CD4-positive, CD25-positive, alpha-beta regulatory T cell (primary cell): ENCODE measurements around the gene GOT1. TPM values are rescaled to one million over a fixed set of nuclear protein-coding genes. Genes with fewer than 3 reads are reported as not detected.

Experiments
- ATAC-seq, 2 donors: fragments of 150-1000 bp; cut with Tn5 transposase; one replicate each; pipeline ENCODE4 v1.10.0; 2021; ENCODE audit warnings: low read depth in 2 of 2, moderate number of reproducible peaks in 2 of 2, moderate library complexity in 1 of 2
- DNase-seq, 3 donors: peaks; one replicate each; pipeline versions ENCODE4 v3.0.0 to v3.0.0-alpha.2; 2012 to 2022; ENCODE audit warnings: mixed read lengths in 1 of 3
- H3K27ac ChIP-seq: one replicate; pipeline ENCODE4 v1.7.0; 2013; ENCODE audit warnings: mild to moderate bottlenecking, low read length; ENCODE audit not compliant: insufficient read depth, poor library complexity, severe bottlenecking
- H3K27me3 ChIP-seq: one replicate; pipeline ENCODE4 v1.7.0; 2013; ENCODE audit warnings: low read length; ENCODE audit not compliant: control insufficient read depth, insufficient read depth
- H3K36me3 ChIP-seq: one replicate; pipeline ENCODE4 v1.7.0; 2013; ENCODE audit warnings: mild to moderate bottlenecking, low read length, moderate library complexity; ENCODE audit not compliant: control insufficient read depth, insufficient read depth
- H3K4me1 ChIP-seq: 2 replicates; pipeline ENCODE4 v1.7.0; 2013; ENCODE audit warnings: mild to moderate bottlenecking, low read length; ENCODE audit not compliant: insufficient read depth, control insufficient read depth, poor library complexity, severe bottlenecking
- H3K4me3 ChIP-seq: one replicate; pipeline ENCODE4 v1.7.0; 2013; ENCODE audit warnings: low read depth, mild to moderate bottlenecking, low read length, moderate library complexity
- H3K9me3 ChIP-seq, 2 experiments: 1 replicate in 1 of 2; 2 replicates in 1 of 2; pipeline ENCODE4 v1.7.0; 2013; ENCODE audit warnings: low read length in 2 of 2, mild to moderate bottlenecking in 1 of 2, moderate library complexity in 1 of 2; ENCODE audit not compliant: control insufficient read depth in 2 of 2
- H3K27ac Mint-ChIP-seq, 3 donors: one replicate each; pipeline ENCODE4 v1.8.0; 2020 to 2022; ENCODE audit warnings: mild to moderate bottlenecking in 3 of 3, mixed read lengths in 3 of 3, moderate library complexity in 2 of 3
- H3K27me3 Mint-ChIP-seq: one replicate; pipeline ENCODE4 v1.8.0; 2022; ENCODE audit warnings: mild to moderate bottlenecking, mixed read lengths
- H3K36me3 Mint-ChIP-seq: one replicate; pipeline ENCODE4 v1.8.0; 2020; ENCODE audit warnings: mixed read lengths
- H3K4me1 Mint-ChIP-seq, 4 donors: one replicate each; pipeline ENCODE4 v1.8.0; 2020 to 2022; ENCODE audit warnings: mixed read lengths in 4 of 4, mild to moderate bottlenecking in 1 of 4
- H3K4me3 Mint-ChIP-seq, 4 donors: one replicate each; pipeline ENCODE4 v1.8.0; 2020 to 2022; ENCODE audit warnings: mild to moderate bottlenecking in 4 of 4, mixed read lengths in 4 of 4, moderate library complexity in 3 of 4
- H3K9me3 Mint-ChIP-seq, 7 donors: one replicate each; pipeline ENCODE4 v1.8.0; 2020 to 2022; ENCODE audit warnings: mixed read lengths in 7 of 7, mild to moderate bottlenecking in 3 of 7, moderate library complexity in 2 of 7
- polyA plus RNA-seq, 4 donors: library from polyadenylated mRNA; unstranded; fragments of 300-500 nt; fragmentation: Illumina TruSeq; gene quantifications; one replicate each; pipeline ENCODE4 v1.2.3, GENCODE V29; 2021
- total RNA-seq: library from RNA; stranded (reverse); gene quantifications from one replicate; pipeline ENCODE4 v1.2.3, GENCODE V29; 2022

GOT1 gene
- total and polyA plus RNA-seq, 5 donors from 2014 or later = 8.4 to 27.5 (median 19.6) TPM

DNA sequence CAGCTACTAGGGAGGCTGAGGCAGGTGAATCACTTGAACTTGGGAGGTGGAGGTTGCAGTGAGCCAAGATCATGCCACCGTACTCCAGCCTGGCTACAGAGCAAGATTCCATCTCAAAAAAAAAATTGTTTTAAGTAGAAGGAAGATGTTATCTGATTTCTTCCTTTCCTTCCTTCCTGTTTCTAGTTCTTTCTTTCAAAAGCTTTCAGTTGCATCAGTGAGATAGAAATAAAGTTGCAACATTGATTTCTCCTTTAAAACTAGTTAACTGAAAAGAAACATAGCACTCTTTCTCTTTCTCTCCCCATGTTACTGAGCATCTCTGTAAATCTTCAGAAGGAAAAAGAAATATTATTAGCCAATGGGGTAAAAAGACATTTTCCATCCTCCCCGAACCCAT, 63.8 kb downstream of the GOT1 start:
- no peak for ATAC-seq
- Mint-ChIP-seq H3K4me1 (peaks cover 0 to 9% (median 2%) of the 10 kb centered on the region in 4 donors), H3K27ac (no peak overlapping the region)

DNA sequence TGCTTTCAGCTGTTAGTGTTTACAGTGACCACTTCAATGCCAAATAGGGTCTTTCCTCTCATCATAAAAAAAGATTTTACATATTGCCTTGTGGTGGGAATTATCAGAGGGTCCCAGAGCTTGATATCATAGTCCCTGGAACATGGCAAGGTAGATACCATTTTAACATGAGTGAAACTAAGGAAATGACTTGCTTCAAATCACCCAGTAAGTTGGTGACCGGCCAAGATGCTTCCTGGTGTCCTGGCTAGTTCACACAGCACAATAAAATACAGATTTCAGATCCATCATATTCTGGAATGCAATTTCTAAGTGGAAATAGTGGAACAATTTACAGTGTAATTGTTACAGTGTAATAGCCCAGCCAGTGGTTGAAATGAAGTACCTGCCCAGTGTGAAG, 64.7 kb downstream of the GOT1 start:
- H3K36me3 Mint-ChIP-seq = no peaks in the 10 kb centered on the region
- DNase-seq = no peak
- H3K4me3 Mint-ChIP-seq = no peak overlapping the region
- Histone ChIP-seq H3K9me3 (no peaks in the 10 kb centered on the region), H3K4me1 (no peaks in the 10 kb centered on the region), H3K36me3 (no peaks in the 10 kb centered on the region), H3K27me3 (peaks cover 9% of the 10 kb centered on the region), H3K4me3 (no peak overlapping the region), H3K27ac (no peak overlapping the region)
- peaks cover 17% of the 10 kb centered on the region for H3K27me3 Mint-ChIP-seq
- peaks cover 0 to 2% (median 0%) of the 10 kb centered on the region in 4 donors for H3K4me1 Mint-ChIP-seq
- peaks cover 0 to 3% (median 0%) of the 10 kb centered on the region in 7 donors for H3K9me3 Mint-ChIP-seq
- no peak overlapping the region for H3K27ac Mint-ChIP-seq
- no peak for ATAC-seq

More for the DNA sequence above, 63.8 kb downstream of the GOT1 start:
- Histone ChIP-seq H3K36me3 (no peaks in the 10 kb centered on the region), H3K4me1 (no peaks in the 10 kb centered on the region), H3K4me3 (no peak overlapping the region), H3K9me3 (no peaks in the 10 kb centered on the region), H3K27me3 (peaks cover 9% of the 10 kb centered on the region), H3K27ac (no peak overlapping the region)
- peaks cover 0 to 3% (median 0%) of the 10 kb centered on the region in 7 donors for H3K9me3 Mint-ChIP-seq
- H3K27me3 Mint-ChIP-seq = peaks cover 27% of the 10 kb centered on the region
- no peaks in the 10 kb centered on the region for H3K36me3 Mint-ChIP-seq
- DNase-seq = no peak
- no peak overlapping the region for H3K4me3 Mint-ChIP-seq

DNA sequence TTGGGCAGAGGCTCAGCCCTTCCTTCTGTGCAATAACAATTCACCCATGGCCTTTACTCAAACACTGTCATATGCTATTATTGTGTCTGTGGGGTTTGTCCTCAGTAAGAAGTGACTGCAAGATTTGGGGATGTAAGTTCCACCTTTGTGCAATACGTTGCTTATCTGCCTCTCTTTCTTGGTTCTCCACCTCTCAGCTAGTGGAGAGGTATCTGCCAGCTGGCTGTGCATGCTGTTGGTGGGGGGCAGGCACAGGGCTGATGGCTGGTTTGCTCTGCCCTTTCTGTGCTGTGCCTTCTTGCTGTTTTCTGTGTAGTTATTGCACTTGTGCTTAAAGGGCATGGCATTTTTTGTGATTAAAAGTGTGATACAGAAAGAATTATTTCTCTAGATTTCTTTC, 65.1 kb downstream of the GOT1 start:
- no peaks in the 10 kb centered on the region for H3K36me3 Mint-ChIP-seq
- H3K27ac Mint-ChIP-seq = peak overlapping the region in 1 of 3 donors; percentile 82
- H3K36me3 ChIP-seq = no peaks in the 10 kb centered on the region
- H3K4me1 ChIP-seq = no peaks in the 10 kb centered on the region
- H3K27ac ChIP-seq = no peak overlapping the region
- ATAC-seq = no peak
- no peaks in the 10 kb centered on the region for H3K4me1 Mint-ChIP-seq
- no peak overlapping the region for H3K4me3 ChIP-seq
- peaks cover 13% of the 10 kb centered on the region for H3K27me3 Mint-ChIP-seq
- no peak overlapping the region for H3K4me3 Mint-ChIP-seq
- H3K27me3 ChIP-seq = peaks cover 9% of the 10 kb centered on the region
- H3K9me3 ChIP-seq = no peaks in the 10 kb centered on the region
- H3K9me3 Mint-ChIP-seq = peaks cover 0 to 3% (median 0%) of the 10 kb centered on the region in 7 donors
- DNase-seq = no peak

DNA sequence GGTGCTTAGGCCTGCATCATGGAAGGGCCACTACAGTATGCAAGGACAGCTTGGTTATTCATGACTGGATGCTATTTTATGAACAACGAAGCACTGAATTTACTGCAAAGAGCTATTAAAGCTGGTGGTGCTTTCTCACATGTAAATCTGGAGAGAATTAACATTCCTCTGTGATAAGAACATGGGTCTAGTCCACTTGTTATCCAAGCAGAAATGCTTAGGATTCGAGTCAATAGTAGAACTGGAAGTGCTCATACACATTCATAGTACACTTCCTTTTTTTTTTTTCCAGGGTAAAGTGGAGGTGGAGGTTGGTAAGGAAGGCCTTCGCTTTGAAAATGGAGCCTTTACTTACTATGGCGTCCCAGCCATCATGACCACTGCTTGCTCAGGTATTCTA, 66.3 kb downstream of the GOT1 start:
- Histone ChIP-seq H3K27ac (no peak overlapping the region), H3K27me3 (peaks cover 2% of the 10 kb centered on the region), H3K36me3 (no peaks in the 10 kb centered on the region), H3K9me3 (no peaks in the 10 kb centered on the region), H3K4me1 (no peaks in the 10 kb centered on the region), H3K4me3 (no peak overlapping the region)
- no peak for DNase-seq
- Mint-ChIP-seq H3K4me1 (no peaks in the 10 kb centered on the region), H3K9me3 (peaks cover 0 to 5% (median 0%) of the 10 kb centered on the region in 7 donors), H3K36me3 (no peaks in the 10 kb centered on the region), H3K27me3 (peaks cover 7% of the 10 kb centered on the region), H3K4me3 (no peak overlapping the region), H3K27ac (no peak overlapping the region)
- no peak for ATAC-seq

DNA sequence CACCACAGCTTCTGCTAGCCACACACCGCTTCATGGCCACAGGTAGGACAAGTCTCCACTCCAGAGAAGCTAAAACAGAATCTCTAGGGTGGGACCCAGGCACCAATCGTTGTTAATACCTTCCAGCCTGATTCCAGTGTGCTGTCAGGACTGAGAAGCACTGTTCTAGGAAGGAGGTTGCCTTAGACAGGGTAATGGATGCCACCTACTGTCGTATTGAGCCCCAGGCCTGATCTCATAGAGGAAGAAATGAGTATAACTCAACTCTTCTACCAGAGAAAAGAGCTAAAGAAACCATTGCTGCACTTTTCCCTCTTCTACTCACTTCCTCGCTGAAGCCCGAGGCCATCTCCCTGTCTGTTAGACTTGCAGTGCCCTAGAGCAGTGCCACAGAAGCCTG, 69.5 kb downstream of the GOT1 start:
- ATAC-seq = no peak
- Histone ChIP-seq H3K9me3 (no peaks in the 10 kb centered on the region), H3K4me3 (no peak overlapping the region), H3K27me3 (no peaks in the 10 kb centered on the region), H3K27ac (no peak overlapping the region), H3K4me1 (no peaks in the 10 kb centered on the region), H3K36me3 (no peaks in the 10 kb centered on the region)
- Mint-ChIP-seq H3K27me3 (peaks cover 5% of the 10 kb centered on the region), H3K4me1 (no peaks in the 10 kb centered on the region), H3K27ac (no peak overlapping the region), H3K4me3 (no peak overlapping the region), H3K9me3 (peaks cover 0 to 2% (median 0%) of the 10 kb centered on the region in 7 donors), H3K36me3 (no peaks in the 10 kb centered on the region)
- DNase-seq = no peak

DNA sequence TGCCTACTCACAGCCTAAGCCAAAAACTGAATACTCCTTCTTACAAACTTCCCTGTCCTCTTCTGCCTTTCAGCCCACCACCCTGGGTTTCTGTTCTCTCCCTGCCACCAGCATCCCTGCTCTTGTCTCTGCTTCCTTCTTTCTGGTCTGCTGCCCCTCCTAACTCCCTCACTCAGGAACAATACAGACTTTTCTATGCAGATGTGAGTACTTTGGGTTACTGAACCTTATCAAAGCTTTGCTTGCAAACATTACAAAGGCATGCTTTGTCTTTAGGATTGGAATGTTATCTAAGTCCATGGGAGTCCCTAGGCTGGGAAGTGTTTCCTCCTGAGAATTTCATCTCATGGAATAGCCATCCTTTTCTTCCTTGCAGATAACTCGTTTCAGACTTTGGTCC, 72.3 kb downstream of the GOT1 start:
- Mint-ChIP-seq H3K27ac (no peak overlapping the region), H3K27me3 (peaks cover 7% of the 10 kb centered on the region), H3K9me3 (peaks cover 0 to 3% (median 0%) of the 10 kb centered on the region in 7 donors), H3K36me3 (no peaks in the 10 kb centered on the region), H3K4me3 (no peak overlapping the region), H3K4me1 (no peaks in the 10 kb centered on the region)
- no peak for ATAC-seq
- no peaks in the 10 kb centered on the region for H3K36me3 ChIP-seq
- H3K27me3 ChIP-seq = peaks cover 4% of the 10 kb centered on the region
- DNase-seq = no peak
- no peaks in the 10 kb centered on the region for H3K9me3 ChIP-seq
- no peak overlapping the region for H3K27ac ChIP-seq
- no peak overlapping the region for H3K4me3 ChIP-seq
- no peaks in the 10 kb centered on the region for H3K4me1 ChIP-seq

DNA sequence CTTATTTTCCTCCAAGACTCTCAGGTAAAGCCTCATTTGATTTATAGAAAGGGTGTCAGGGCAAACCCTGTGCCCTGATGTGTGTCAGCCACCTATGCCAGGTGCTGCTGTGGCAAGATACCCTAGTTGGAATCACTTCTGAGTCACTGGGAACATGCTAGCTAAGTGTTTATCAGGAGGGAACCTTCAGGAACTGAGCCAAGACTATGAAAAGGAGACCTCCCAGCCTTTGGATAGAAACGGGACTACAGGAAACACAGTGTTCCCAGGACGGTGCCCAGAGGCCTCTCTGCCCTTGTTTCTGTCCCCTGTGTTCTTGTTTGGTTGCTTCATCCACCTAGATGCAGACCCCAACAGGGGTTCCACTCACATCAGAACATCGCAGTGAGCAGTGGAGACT, 72.7 kb downstream of the GOT1 start:
- peaks cover 0 to 3% (median 0%) of the 10 kb centered on the region in 7 donors for H3K9me3 Mint-ChIP-seq
- Histone ChIP-seq H3K4me1 (no peaks in the 10 kb centered on the region), H3K27me3 (peaks cover 4% of the 10 kb centered on the region), H3K9me3 (no peaks in the 10 kb centered on the region), H3K4me3 (no peak overlapping the region), H3K36me3 (no peaks in the 10 kb centered on the region), H3K27ac (no peak overlapping the region)
- no peak for ATAC-seq
- H3K27ac Mint-ChIP-seq = no peak overlapping the region
- peaks cover 9% of the 10 kb centered on the region for H3K27me3 Mint-ChIP-seq
- H3K36me3 Mint-ChIP-seq = no peaks in the 10 kb centered on the region
- H3K4me3 Mint-ChIP-seq = no peak overlapping the region
- no peaks in the 10 kb centered on the region for H3K4me1 Mint-ChIP-seq
- no peak for DNase-seq

DNA sequence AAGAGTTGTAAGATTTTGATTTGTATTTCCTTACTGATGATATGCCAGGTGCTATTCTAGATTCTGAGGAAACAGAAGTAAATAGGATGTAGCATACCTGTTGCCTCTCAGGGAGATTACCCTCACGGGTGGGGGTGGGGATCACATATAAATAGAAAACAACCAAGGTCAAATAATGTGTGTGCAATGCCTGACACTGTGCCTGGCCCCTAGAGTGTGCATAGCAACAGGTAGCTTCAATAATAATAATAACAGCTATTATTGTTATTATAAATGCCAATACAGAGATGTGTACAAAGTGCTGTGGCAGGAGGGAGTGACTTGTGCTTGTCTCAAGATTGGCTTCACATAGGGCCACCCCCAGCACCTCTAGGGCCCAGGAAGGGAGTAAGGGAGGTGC, 77.2 kb downstream of the GOT1 start:
- no peak for DNase-seq
- no peaks in the 10 kb centered on the region for H3K4me1 ChIP-seq
- H3K27me3 Mint-ChIP-seq = peaks cover 19% of the 10 kb centered on the region
- H3K9me3 ChIP-seq = no peaks in the 10 kb centered on the region
- no peak overlapping the region for H3K27ac ChIP-seq
- H3K9me3 Mint-ChIP-seq = peaks cover 0 to 3% (median 0%) of the 10 kb centered on the region in 7 donors
- H3K27me3 ChIP-seq = peaks cover 4% of the 10 kb centered on the region
- no peaks in the 10 kb centered on the region for H3K36me3 Mint-ChIP-seq
- no peak overlapping the region for H3K4me3 Mint-ChIP-seq
- no peak for ATAC-seq
- H3K27ac Mint-ChIP-seq = no peak overlapping the region
- no peak overlapping the region for H3K4me3 ChIP-seq
- no peaks in the 10 kb centered on the region for H3K36me3 ChIP-seq
- H3K4me1 Mint-ChIP-seq = no peaks in the 10 kb centered on the region
